ENCODE results near the gene NEK9.

Gene NEK9

DNA sequence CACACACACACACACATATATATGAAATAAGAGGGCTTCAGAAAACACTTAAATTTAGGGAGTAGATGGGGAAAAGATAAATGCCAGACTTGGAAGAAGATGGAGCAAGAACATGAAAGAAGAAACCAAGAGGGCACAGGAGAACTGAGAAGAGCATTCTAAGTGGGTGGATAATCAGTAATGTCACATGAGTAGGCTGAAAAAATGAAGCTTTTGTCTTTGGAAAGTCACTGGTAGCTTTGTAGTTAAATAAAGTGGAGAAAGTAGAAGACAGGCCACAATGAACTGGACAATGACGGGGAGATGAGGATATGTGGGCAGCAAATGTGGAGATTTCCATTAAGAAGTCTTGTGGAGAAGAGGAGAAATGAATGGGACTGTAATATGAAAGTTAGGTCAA lies 59.6 kb downstream of the NEK9 start:
- no peak for DNase-seq (ENCODE audit: low spot score)

DNA sequence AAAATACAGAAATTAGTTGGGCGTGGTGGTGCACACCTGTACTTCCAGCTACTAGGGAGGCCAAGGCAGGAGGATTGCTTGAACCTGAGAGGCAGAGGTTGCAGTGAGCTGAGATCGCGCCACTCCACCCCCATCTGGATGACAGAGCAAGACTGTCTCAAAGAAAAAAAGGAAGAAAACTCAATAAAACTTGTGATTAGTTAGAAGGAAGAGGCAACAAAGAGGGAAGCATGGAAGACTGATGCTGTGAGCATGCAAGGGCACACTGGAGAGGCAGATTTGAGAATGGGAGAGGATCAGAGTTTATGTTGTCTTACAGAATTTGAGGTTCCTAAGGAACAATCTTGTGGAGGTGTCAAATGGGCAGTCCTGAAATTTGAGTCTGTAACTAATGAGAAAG lies 60.2 kb downstream of the NEK9 start:
- DNase-seq (ENCODE audit: low spot score) = no peak

DNA sequence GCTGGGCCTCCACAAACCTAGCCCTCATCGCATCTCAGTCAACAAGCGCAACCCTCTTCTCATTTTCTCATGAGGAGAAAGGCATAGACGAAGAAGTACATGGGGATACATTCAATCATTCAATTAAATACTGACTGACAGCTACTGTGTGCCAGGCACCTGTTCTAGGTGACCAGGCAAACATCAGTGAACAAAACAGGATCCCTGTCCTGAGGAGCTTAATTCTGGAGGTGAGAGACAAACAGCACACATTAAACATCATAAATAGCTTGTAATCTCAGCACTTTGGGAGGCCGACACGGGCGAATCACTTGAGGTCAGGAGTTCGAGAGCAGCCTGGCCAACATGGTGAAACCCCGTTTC lies 62.7 kb downstream of the NEK9 start:
- no peak for DNase-seq (ENCODE audit: low spot score)

DNA sequence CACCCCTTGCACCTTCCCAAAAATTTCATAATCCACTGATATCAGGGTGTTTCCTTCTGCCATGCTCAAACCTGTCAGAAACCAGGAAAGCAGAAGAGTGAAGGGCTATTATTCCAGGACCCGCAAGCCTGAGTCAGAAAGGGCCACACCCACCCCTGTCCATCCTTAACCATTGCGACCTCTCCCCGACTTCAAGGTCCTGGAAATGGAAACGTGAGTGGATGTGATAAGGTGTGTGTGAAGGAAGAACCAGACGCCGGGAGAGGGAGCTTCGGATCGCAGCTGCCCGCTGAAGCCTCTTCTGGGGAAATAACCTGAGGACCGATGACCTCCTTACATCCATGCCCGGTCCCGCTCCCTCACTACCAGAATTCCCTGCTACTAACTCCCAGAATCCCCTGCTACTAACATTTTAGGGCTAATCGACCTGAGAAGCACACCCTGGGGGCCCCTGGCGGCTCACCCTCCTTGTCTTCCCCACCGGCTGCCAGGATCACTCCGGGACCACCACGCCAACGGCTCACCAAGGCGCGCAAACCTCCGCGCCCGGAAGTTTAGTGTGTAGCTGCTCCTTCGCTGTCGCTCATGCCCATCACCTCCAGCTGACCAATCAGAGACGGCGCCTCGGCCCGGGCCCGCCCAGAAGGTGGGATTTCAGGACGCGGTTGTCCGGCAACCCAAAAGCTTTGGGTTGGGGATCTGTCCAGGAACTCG lies 63.2 kb downstream of the NEK9 start, which contains the start of gene ACYP1:
Gene ACYP1 (minus strand): TSS at position 534 of the 714 bp plus-strand sequence. CDS start 471 bp downstream, at position 63.
- peak; percentile 92 for DNase-seq (ENCODE audit: low spot score)

DNA sequence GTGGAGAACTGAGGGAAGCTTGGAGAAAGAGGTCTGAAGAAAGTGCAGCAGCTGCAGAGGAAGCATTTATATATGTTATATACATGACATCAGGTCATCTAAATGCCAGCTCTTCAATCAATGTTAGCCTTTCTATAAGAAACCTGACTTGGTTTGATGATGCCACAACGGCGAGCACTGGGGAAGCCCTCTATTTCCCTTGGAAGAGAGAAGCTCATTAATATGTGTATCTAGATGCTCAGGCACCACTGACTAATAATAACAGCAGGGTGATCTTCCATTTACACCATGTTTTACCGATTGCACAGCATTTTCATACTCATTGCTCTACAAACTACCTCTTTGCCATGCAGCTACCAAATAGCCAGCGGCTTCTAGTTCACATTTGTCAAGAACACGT lies 63.8 kb downstream of the NEK9 start:
- DNase-seq (ENCODE audit: low spot score) = no peak

DNA sequence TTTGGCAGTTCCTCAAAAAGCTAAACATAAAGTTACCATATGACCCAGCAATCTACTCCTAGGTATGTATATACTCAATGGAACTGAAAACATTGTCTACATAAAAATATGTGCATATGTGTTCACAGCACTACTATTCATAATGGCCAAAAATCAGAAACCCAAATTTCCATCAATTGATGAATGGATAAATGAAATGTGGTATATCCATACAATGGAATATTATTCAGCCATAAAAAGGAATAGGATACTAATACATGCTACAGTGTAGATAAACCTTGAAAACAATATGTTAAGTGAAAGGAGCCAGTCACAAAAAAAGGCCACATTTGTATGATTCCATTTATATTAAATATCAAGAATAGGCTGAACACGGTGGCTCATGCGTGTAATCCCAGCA lies 66.4 kb downstream of the NEK9 start:
- no peak for DNase-seq (ENCODE audit: low spot score)

DNA sequence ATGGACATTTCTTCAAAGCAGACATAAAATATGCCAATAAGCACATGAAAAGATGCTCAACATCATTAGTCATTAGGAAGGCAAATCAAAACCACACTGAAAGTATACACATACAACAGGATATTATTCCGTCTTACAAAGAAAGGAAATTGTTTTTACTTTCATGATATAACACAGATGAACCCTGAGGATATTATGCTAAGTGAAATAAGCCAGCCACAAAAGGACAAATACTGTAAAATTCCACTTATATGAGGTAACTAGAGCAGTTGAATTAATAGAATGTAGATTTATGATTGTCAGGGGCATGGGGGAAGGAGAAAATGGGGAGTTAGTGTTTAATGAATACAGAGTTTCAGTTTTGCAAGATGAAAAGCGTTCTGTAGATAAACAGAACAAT lies 67.2 kb downstream of the NEK9 start:
- no peak for DNase-seq (ENCODE audit: low spot score)

DNA sequence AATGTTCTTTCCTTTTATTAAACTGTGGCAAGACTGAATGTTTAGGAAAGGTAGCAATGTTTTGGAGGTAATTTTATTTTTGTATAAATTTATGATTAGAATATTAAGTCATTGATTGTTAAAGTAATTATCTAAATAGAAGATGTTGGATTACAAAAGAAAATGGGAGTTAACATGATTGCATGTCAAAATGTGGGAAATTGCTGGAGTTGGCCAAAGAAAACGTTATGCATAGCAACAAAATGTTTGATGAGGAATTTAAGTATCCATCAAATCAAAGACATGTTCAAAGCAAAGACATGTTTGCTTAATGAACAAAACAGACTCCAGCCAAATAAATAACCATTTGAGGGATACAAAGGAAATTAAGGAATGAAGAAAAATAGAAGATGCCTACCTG lies 72.4 kb downstream of the NEK9 start:
- no peak for DNase-seq (ENCODE audit: low spot score)

DNA sequence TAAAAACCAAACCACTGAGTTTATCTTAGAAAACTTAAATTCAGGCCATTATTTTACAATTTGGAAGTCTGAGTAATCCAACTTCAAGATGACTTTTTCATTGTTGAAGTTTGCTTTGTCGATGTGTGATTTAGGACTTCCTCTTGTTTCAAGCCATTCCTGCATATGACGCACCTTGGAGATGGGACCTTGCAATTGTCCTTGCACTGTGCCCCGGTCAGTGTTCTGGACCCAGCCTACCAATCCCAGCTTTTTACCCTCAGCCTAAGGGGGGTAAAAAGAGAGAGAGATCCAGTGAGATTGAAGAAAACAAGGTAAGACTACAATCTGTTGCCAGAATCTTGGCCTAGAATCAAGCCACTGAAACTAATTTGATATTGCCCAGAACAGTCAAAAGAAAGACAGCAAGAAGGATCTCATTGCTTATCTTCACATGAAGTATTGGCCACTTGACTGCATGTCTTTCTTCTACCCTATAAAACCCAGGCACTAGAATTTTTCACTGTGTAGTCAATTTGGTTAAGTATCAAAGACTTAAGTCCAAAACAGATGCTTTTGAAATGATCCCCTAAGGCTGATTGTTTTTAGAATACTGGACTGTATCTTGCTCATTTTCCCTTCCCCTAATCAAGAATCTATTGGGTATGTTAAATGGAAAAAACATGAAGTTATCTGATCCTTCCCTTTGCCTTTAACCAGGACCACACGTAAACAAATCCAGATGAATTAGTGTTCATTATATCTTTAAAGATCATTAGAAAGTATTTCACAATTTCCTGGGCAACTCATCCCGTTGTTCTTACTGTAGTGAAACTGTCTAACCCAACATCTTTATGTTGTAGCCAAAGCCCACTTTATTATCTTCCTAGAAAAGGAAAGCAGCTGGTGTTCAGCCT lies 73.2 kb downstream of the NEK9 start:
- DNase-seq (ENCODE audit: low spot score) = no peak

DNA sequence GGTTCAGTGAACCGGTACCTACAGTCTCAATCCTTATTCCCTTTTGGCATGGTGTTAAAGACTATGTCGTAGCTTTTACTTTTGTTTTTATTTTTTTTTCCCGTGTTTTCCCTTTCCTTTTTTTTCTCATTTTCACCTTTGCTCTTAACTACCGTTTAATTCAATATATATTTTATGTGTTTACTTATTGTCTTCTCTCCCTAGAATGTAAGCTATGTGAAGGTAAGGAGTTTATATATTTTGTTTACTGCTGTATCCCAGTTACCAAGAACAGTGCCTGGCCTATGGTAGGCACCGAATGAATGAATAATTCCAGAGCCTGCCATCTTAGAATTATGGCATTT lies 75.3 kb downstream of the NEK9 start:
- DNase-seq (ENCODE audit: low spot score) = no peak

DNA sequence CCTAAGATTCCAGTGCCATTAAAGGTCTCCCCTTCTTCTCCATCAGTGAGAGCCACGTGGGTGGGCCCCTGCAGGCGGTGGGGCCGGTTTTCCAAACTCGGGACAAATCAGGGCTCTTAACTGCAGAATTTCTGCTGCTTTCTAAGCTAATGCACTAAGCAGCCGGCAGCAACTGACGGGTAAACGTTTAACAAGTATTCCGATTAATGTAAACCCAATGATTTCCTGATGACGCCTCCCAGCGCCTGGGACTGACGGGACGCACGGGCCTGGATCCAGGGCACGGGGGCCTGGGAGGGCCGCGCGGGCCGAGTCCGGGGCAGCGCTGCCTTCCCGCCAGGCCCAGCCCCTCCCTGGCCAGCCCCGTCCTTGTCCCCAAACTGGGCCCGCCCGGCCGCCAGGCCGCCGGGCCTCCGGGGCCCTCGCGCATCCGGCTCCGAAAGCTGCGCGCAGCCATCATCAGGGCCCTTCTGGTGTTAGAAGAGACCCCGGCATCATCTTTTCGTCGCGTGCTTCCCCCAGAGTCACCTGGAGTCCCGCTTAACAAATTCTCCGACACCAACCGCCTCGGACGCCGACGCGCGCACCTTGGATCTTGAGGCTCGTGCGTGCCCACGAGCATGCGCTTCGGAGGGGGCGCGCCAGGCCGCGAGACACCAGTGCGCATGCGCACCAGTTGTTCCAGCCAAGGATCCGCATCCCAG lies 75.8 kb downstream of the NEK9 start, which contains the start of gene MLH3:
Gene MLH3 (minus strand): TSS at position 616 of the 704 bp plus-strand sequence. CDS start 1,812 bp downstream, outside the sequence.
- DNase-seq (ENCODE audit: low spot score) = peak; percentile 74

DNA sequence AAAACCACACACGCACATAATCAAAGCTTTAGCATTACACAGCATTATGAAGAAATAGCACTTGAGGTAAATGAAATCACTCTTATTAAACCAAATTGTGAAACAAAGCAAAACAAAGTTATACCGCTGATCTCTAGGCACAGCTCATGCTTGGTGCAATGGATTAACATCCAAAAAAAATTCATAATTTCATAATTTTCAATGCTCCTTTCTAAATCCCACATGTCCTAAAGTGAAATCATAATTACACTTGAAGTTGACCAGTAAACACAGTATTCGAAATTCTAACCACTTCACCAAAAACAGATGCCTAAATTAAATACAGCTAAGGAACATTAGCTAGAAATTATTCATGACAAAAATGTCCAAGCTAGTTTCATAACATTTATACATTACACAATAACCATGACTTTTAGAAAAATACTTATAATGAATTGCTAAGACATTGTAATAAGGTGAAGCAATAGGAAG lies 77.1 kb downstream of the NEK9 start:
- no peak for DNase-seq (ENCODE audit: low spot score)

DNA sequence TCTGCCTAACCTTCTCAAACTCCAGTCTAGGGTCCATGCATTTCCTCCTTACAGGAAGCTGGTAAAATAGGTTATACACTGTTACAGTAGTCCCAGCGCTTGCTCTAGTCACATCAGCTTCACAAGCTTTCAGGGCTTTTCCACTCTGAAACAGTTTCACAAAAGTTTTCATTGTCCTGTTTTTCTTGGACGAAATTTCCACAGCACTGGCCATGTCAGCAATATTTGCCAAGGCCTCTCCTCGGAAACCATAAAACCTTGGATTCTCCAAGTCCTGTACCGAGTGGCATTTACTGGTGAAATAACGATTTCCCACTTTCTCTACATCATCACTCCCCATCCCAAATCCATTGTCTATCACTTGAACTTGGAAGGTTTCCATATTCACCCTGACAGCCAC lies 77.7 kb downstream of the NEK9 start:
- DNase-seq (ENCODE audit: low spot score) = no peak

DNA sequence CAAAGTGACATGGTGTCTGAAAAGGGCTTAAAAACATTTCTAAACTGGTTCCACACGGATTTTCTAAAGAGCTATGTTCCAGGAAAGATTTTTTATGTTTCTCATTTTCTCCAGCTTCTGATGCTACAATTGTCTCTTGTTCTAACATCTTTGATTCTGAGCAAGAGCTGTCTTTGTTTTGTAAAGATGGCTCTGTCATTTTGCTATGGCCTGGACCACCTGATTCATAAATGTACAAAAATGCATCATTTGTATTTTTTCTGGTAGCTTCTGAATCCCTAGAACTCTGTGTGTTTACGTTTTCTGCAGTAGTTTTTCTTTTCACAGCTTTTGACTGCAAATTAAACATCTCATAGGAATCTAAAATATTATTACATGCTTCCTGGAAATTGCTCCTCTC lies 78.7 kb downstream of the NEK9 start:
- DNase-seq (ENCODE audit: low spot score) = no peak

DNA sequence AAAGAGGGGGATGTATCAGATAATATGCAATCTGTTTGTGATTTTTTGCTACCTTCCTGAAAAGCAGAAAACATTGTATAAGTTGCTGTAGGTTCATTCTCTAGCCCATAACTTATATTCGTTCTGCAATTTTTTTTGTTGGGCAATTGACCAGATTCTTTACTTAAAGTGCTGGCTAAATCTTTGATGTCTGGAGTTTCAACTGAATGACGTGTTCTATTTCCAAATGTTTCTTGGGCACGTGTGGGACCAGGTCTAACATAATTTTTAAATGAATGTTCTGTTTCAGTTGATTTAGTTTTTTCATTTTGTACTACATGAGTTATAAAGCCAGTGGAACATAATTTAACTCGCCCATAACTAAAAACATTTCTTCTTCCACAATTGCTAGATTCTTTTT lies 79.3 kb downstream of the NEK9 start:
- no peak for DNase-seq (ENCODE audit: low spot score)

DNA sequence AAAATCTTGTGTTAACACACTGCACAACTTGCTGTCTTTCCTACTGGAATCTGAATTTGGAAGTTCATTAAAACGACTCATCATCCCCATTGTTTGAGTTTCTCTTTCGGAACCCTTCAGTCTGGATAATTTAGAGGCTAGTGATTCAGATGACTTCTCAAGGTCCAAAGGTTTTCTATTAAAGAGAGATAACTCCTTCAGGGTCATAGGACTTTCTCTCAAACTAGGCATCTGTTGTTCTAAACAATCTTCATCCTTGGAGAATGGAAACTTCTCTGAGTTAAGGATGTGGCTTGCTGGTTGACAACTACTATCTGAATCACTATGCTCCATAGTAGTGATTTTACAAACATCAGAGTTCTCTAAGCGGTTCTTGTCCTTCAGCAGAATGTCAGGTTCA lies 79.9 kb downstream of the NEK9 start:
- DNase-seq (ENCODE audit: low spot score) = no peak

DNA sequence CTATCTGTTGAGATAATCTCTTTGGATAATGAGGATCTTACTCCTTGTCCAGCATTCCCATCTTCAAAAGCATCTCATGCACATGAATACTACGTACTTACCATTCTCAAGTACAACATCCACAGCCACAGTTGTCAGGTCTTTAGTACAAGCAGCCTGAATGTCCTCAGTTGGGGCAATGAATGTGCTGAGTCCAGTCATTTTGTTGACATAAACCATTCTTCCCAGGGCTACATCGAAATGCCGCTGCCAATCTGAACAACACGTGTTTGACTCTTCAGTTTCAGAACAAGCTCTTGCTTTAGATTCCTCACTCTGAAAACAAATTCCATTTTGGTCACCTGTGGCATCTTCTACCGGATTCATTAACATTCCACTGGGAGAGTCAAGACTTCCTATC lies 80.6 kb downstream of the NEK9 start:
- DNase-seq (ENCODE audit: low spot score) = no peak

DNA sequence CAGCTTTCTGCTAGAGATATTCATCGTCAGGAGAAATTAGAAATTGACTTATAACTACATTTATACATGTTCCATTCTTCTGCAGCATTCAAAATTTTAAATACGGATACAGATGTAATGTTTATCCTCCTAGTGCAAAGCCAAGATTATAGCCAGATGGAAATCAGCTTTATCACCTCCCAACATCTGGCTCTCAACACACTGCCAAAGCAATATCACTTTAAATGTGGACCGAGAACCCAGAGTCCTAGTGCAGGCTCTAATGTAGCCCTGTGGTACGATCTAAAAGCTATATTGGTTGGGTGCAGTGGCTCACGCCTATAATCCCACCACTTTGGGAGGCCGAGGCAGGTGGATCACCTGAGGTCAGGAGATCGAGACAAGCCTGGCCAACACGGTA lies 82.1 kb downstream of the NEK9 start:
- DNase-seq (ENCODE audit: low spot score) = no peak

DNA sequence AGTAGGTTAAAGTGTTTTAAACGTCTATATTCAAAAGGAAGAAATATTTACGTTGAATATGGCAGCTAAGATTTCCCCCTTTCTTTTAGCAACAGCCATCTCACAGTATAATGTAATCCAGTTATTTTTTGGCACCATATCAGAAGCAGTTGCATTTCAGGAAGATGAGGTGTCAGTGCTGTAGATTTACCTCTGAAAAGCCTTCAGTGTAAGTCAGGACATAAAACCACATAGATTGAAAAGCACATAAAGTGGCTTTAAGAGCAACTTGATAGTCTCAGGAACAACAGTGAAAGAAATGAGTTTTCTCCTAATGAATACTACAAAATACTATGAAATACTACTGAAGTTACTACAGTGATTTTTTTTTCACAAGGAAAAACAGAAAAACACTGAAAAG lies 82.5 kb downstream of the NEK9 start:
- no peak for DNase-seq (ENCODE audit: low spot score)

DNA sequence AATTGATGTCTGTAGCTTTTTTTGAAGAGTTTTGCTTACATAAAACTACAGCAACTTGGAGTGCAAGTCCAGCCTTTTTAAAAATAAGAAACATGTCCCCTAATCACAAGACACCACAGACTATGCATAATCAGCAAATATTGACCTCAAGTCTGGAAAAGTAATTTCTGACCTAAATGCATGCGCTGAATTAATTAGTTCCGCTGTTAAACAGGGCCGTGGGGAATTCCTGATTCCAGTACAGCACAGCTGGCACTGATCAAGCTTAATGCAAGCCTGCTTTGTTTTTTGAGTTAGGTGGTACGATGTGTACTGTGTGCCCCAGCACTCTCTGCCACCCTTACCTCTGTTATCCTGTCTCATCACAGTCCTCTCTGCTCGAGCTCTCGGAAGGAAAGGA lies 84.8 kb downstream of the NEK9 start:
- no peak for DNase-seq (ENCODE audit: low spot score)

DNA sequence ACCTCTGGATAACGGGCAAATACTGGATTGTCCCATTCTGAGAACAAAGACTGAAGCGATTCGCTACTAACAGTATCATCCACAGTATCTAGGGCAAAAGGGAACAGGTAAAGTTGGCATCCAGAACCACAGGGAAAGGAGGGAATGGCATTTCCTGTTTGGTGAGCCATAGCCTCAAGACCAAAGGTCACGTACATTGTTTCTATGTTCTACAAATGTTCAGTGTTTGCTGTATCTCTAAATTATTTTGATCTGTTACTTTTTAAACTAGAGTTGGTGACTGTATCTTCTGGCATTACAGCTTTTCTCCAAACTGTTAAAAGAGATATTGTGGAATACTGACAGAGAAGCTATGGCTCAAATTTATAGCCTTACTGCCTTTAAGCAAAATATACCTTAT lies 85.2 kb downstream of the NEK9 start:
- no peak for DNase-seq (ENCODE audit: low spot score)

DNA sequence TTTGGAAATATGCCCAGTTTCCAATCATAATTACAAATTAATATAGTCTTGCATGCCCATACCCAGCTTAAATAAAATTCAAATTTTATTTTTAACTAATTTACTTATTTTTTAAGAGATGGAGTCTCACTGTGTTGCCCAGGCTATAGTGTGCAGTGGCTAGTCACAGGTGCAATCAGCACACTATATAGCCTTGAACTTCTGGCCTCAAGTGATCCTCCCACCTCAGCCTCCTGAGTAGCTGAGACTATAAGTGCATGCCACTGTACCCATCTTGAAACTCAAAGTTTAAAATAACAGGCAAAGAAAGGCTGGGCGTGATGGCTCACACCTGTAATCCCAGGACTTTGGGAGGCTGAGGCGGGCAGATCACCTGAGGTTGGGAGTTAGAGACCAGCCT lies 85.9 kb downstream of the NEK9 start:
- DNase-seq (ENCODE audit: low spot score) = no peak

DNA sequence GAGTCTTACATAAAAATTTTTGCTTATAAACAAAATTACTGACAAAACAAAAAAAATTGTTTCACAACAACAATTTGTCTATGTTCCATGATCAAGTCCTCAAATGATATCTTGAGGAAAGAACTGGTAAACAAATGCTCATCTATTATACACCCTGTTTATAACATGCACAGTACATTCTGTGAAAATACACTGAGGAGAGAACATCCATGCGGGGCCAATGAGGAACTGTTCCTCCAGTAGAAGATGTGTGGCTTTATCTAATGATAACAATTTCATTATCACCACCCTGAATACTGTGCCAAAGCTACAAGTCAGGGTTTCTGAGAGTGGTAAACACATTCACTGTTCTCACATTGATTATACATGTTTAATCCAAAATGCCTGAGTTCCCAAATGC lies 86.3 kb downstream of the NEK9 start:
- no peak for DNase-seq (ENCODE audit: low spot score)

All from CD4-positive, alpha-beta T cell treated with Interleukin-15 for 4 hours (primary cell).